ENCODE measurements around the gene UBA5.

DNA sequence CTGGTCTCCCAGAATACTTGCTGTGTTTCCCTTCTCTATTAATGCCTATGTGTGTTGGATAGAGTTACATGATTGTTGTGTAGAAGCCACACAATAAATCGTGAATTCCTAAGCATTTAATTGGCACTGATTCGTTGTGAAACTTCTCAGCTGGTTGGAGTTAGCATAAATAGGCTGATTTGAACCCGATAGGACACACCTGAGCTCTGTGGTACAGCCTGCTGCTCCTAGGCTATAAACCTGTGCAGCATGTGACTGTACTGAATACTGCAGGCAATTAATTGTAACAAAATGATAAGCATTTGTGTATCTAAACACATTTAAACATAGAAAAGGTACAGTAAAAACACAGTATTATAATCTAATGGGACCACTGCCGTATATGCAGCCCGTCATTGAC is 5.4 kb upstream of the UBA5 start:
- TF ChIP-seq, protein P1, sequence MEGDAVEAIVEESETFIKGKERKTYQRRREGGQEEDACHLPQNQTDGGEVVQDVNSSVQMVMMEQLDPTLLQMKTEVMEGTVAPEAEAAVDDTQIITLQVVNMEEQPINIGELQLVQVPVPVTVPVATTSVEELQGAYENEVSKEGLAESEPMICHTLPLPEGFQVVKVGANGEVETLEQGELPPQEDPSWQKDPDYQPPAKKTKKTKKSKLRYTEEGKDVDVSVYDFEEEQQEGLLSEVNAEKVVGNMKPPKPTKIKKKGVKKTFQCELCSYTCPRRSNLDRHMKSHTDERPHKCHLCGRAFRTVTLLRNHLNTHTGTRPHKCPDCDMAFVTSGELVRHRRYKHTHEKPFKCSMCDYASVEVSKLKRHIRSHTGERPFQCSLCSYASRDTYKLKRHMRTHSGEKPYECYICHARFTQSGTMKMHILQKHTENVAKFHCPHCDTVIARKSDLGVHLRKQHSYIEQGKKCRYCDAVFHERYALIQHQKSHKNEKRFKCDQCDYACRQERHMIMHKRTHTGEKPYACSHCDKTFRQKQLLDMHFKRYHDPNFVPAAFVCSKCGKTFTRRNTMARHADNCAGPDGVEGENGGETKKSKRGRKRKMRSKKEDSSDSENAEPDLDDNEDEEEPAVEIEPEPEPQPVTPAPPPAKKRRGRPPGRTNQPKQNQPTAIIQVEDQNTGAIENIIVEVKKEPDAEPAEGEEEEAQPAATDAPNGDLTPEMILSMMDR (IDR thresholded peaks at IDR 0.05): no peak
- TF ChIP-seq, protein P2, sequence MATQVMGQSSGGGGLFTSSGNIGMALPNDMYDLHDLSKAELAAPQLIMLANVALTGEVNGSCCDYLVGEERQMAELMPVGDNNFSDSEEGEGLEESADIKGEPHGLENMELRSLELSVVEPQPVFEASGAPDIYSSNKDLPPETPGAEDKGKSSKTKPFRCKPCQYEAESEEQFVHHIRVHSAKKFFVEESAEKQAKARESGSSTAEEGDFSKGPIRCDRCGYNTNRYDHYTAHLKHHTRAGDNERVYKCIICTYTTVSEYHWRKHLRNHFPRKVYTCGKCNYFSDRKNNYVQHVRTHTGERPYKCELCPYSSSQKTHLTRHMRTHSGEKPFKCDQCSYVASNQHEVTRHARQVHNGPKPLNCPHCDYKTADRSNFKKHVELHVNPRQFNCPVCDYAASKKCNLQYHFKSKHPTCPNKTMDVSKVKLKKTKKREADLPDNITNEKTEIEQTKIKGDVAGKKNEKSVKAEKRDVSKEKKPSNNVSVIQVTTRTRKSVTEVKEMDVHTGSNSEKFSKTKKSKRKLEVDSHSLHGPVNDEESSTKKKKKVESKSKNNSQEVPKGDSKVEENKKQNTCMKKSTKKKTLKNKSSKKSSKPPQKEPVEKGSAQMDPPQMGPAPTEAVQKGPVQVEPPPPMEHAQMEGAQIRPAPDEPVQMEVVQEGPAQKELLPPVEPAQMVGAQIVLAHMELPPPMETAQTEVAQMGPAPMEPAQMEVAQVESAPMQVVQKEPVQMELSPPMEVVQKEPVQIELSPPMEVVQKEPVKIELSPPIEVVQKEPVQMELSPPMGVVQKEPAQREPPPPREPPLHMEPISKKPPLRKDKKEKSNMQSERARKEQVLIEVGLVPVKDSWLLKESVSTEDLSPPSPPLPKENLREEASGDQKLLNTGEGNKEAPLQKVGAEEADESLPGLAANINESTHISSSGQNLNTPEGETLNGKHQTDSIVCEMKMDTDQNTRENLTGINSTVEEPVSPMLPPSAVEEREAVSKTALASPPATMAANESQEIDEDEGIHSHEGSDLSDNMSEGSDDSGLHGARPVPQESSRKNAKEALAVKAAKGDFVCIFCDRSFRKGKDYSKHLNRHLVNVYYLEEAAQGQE (IDR thresholded peaks at IDR 0.05; ENCODE audit: insufficient read depth in 1 of 2, low read depth in 2 of 2, low read length in 1 of 2): no peak
